ENCODE results near the gene SNX11.

DNA sequence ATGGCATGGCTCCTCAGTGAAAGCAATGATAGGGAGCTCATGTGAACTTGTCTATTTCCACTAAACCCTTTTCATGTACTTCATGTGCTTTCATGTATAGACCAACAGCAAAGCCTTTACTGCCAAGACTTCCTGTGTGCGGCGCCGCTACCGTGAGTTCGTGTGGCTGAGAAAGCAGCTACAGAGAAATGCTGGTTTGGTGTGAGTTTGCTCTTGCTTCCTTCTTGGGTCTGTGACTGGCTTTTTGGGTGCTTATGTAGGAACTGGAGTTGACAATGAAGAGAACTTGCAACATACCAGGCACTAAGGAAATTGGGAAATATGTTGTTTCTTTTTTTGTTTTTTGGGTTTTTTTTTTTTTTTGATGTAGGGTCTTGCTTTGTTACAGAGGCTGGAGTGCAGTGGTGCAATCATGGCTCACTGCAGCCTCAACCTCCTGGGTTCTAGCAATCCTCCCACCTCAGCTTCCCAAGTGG is 5.7 kb downstream of the SNX11 start:
- no peak for TF ChIP-seq POLR2A (IDR thresholded peaks at IDR 0.05; ENCODE audit: borderline replicate concordance, extremely low read depth, insufficient read depth, insufficient read length)
- no peak for TF ChIP-seq TCF7L2 (IDR thresholded peaks at IDR 0.05; ENCODE audit: borderline replicate concordance, extremely low read depth, insufficient read depth, insufficient read length)
- TF ChIP-seq CEBPB (IDR thresholded peaks at IDR 0.05; ENCODE audit: low read depth): no peak
- no peak for TF ChIP-seq YY1 (IDR thresholded peaks at IDR 0.05; ENCODE audit: extremely low read depth, insufficient replicate concordance, low read depth, low read length)
- no peak for TF ChIP-seq POLR2AphosphoS5 (IDR thresholded peaks at IDR 0.05; ENCODE audit: low read depth, low read length)
- TF ChIP-seq, protein P1, sequence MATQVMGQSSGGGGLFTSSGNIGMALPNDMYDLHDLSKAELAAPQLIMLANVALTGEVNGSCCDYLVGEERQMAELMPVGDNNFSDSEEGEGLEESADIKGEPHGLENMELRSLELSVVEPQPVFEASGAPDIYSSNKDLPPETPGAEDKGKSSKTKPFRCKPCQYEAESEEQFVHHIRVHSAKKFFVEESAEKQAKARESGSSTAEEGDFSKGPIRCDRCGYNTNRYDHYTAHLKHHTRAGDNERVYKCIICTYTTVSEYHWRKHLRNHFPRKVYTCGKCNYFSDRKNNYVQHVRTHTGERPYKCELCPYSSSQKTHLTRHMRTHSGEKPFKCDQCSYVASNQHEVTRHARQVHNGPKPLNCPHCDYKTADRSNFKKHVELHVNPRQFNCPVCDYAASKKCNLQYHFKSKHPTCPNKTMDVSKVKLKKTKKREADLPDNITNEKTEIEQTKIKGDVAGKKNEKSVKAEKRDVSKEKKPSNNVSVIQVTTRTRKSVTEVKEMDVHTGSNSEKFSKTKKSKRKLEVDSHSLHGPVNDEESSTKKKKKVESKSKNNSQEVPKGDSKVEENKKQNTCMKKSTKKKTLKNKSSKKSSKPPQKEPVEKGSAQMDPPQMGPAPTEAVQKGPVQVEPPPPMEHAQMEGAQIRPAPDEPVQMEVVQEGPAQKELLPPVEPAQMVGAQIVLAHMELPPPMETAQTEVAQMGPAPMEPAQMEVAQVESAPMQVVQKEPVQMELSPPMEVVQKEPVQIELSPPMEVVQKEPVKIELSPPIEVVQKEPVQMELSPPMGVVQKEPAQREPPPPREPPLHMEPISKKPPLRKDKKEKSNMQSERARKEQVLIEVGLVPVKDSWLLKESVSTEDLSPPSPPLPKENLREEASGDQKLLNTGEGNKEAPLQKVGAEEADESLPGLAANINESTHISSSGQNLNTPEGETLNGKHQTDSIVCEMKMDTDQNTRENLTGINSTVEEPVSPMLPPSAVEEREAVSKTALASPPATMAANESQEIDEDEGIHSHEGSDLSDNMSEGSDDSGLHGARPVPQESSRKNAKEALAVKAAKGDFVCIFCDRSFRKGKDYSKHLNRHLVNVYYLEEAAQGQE (IDR thresholded peaks at IDR 0.05; ENCODE audit: low read depth): no peak
- no peak for TF ChIP-seq SP1 (IDR thresholded peaks at IDR 0.05; ENCODE audit: low read depth)
- TF ChIP-seq, protein P2, sequence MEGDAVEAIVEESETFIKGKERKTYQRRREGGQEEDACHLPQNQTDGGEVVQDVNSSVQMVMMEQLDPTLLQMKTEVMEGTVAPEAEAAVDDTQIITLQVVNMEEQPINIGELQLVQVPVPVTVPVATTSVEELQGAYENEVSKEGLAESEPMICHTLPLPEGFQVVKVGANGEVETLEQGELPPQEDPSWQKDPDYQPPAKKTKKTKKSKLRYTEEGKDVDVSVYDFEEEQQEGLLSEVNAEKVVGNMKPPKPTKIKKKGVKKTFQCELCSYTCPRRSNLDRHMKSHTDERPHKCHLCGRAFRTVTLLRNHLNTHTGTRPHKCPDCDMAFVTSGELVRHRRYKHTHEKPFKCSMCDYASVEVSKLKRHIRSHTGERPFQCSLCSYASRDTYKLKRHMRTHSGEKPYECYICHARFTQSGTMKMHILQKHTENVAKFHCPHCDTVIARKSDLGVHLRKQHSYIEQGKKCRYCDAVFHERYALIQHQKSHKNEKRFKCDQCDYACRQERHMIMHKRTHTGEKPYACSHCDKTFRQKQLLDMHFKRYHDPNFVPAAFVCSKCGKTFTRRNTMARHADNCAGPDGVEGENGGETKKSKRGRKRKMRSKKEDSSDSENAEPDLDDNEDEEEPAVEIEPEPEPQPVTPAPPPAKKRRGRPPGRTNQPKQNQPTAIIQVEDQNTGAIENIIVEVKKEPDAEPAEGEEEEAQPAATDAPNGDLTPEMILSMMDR (IDR thresholded peaks at IDR 0.05 in 2 of 3, conservative IDR thresholded peaks at IDR 0.05 in 1 of 3; ENCODE audit: borderline replicate concordance in 1 of 3, insufficient read depth in 1 of 3, low read depth in 2 of 3, low read length in 2 of 3): no peak
- TF ChIP-seq EZH2 (IDR thresholded peaks at IDR 0.05): no peak
- TF ChIP-seq EZH2phosphoT487 (IDR thresholded peaks at IDR 0.05; ENCODE audit: borderline replicate concordance): no peak
- TF ChIP-seq RAD21 (IDR thresholded peaks at IDR 0.05; ENCODE audit: low read depth): no peak
- no peak for TF ChIP-seq SIN3A (IDR thresholded peaks at IDR 0.05; ENCODE audit: low read depth)
- TF ChIP-seq, protein P3, sequence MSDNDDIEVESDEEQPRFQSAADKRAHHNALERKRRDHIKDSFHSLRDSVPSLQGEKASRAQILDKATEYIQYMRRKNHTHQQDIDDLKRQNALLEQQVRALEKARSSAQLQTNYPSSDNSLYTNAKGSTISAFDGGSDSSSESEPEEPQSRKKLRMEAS (IDR thresholded peaks at IDR 0.05): no peak
